ENCODE results near the gene ARHGAP15. TPM values are rescaled to one million over a fixed set of nuclear protein-coding genes. Genes with fewer than 3 reads are reported as not detected.

The ARHGAP15 gene
- total and polyA plus RNA-seq, 2 experiments from 2014 or later, result not detected

DNA sequence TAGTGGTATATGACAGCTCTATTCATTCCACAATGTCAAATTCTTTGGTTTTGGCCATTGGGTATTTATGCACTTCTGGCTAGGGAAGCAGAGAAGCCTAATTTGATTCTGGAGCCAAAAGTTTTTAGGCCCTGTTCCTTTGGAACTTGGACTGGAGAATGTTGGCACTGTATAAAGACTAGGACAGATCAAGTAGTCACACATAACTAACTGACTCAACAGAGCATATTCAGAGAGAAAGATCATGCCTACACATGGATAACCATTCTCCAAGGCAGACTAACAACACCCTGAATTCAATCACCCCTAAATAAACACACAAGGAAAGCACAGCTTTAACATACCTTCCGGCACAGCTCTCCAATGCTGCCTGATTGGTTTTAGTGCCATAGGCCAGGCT lies 62.9 kb downstream of the ARHGAP15 start:
- Histone ChIP-seq H3K36me3 (ENCODE audit: low read depth) (no peaks in the 10 kb centered on the region), H3K4me2 (ENCODE audit: unreplicated experiment) (no peak overlapping the region), H3K27ac (no peak overlapping the region), H3K9ac (no peak overlapping the region), H3K27me3 (replicated peaks; ENCODE audit: insufficient read depth) (peaks cover 22% of the 10 kb centered on the region), H2AFZ (no peak overlapping the region), H3K9me3 (ENCODE audit: low read depth) (no peaks in the 10 kb centered on the region), H3K79me2 (ENCODE audit: insufficient read depth) (no peaks in the 10 kb centered on the region), H3K9me2 (ENCODE audit: insufficient read depth) (no peaks in the 10 kb centered on the region), H4K20me1 (ENCODE audit: insufficient read depth) (no peaks in the 10 kb centered on the region), H3K4me3 (no peak overlapping the region), H3F3A (ENCODE audit: insufficient read depth) (no peaks in the 10 kb centered on the region), H3K4me1 (ENCODE audit: insufficient read depth) (no peaks in the 10 kb centered on the region)
- 83 to 88% methylated on average over 1 of the region's 1 CpG for WGBS, 2 experiments (ENCODE audit: low coverage in 1 of 2, low lambda C conversion rate in 2 of 2, missing lambda C conversion rate in 2 of 2)
- TF ChIP-seq EZH2phosphoT487 (IDR thresholded peaks at IDR 0.05; ENCODE audit: insufficient read depth, low read depth), result no peak
- TF ChIP-seq EZH2 (IDR thresholded peaks at IDR 0.05; ENCODE audit: insufficient read depth, poor library complexity, severe bottlenecking), result no peak
- DNase-seq, result no peak
- in situ Hi-C loops (cut with MboI), result no loop called here

DNA sequence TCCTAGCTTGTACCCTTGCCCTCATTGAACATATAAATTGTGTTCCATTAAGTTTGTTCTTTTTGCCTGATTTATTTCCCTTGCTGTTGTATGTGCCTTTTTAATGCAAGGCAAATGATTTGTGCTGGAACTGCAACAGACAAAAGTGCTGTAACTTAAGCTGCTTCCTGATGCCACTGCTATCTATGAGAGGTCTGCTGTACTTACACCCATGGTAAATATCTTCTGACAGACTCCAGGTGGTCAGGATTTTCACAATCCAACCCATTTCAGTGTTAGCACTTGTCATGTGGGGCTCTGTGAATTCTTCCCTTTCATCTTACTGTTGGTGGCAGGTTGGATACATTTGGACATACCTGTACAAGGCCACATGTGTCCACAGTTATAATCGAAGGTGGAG lies 63.5 kb downstream of the ARHGAP15 start:
- Histone ChIP-seq H3K9ac (no peak overlapping the region), H3K9me3 (ENCODE audit: low read depth) (no peaks in the 10 kb centered on the region), H4K20me1 (ENCODE audit: insufficient read depth) (no peaks in the 10 kb centered on the region), H3K27me3 (replicated peaks; ENCODE audit: insufficient read depth) (peaks cover 22% of the 10 kb centered on the region), H3K4me2 (ENCODE audit: unreplicated experiment) (no peak overlapping the region), H3K79me2 (ENCODE audit: insufficient read depth) (no peaks in the 10 kb centered on the region), H3K9me2 (ENCODE audit: insufficient read depth) (no peaks in the 10 kb centered on the region), H3K36me3 (ENCODE audit: low read depth) (no peaks in the 10 kb centered on the region), H2AFZ (no peak overlapping the region), H3K4me1 (ENCODE audit: insufficient read depth) (no peaks in the 10 kb centered on the region), H3K4me3 (no peak overlapping the region), H3K27ac (no peak overlapping the region), H3F3A (ENCODE audit: insufficient read depth) (no peaks in the 10 kb centered on the region)
- 4 to 9% methylated on average over 1 of the region's 1 CpG for WGBS, 2 experiments (ENCODE audit: low coverage in 1 of 2, low lambda C conversion rate in 2 of 2, missing lambda C conversion rate in 2 of 2)
- DNase-seq, result no peak
- TF ChIP-seq EZH2phosphoT487 (IDR thresholded peaks at IDR 0.05; ENCODE audit: insufficient read depth, low read depth) (no peak), EZH2 (IDR thresholded peaks at IDR 0.05; ENCODE audit: insufficient read depth, poor library complexity, severe bottlenecking) (no peak)
- in situ Hi-C loops (cut with MboI), result no loop called here

DNA sequence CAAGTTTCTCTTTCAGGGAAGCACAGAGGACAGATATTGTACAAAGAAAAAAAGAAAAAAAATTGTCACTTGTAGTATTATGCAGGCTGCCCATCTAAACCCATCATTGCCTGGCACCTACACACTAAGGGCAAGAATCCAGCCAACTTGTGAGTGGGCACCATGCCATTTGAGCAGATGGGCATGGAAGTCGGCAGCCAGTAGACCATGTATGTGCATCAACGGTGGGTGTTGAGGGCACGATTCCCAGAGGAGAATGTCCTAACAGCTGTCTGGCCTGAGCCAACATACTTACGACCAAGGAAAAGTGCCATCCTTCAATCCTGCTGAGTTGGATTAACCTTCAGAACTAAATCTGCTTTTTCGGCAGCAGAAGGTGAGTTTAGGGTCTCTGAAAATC lies 63.9 kb downstream of the ARHGAP15 start:
- Histone ChIP-seq H3K79me2 (ENCODE audit: insufficient read depth) (no peaks in the 10 kb centered on the region), H4K20me1 (ENCODE audit: insufficient read depth) (no peaks in the 10 kb centered on the region), H2AFZ (no peak overlapping the region), H3K4me2 (ENCODE audit: unreplicated experiment) (no peak overlapping the region), H3K9me2 (ENCODE audit: insufficient read depth) (no peaks in the 10 kb centered on the region), H3K27ac (no peak overlapping the region), H3K9me3 (ENCODE audit: low read depth) (no peaks in the 10 kb centered on the region), H3K9ac (no peak overlapping the region), H3K36me3 (ENCODE audit: low read depth) (no peaks in the 10 kb centered on the region), H3K4me1 (ENCODE audit: insufficient read depth) (no peaks in the 10 kb centered on the region), H3K27me3 (replicated peaks; ENCODE audit: insufficient read depth) (peaks cover 22% of the 10 kb centered on the region), H3K4me3 (no peak overlapping the region), H3F3A (ENCODE audit: insufficient read depth) (no peaks in the 10 kb centered on the region)
- DNase-seq, result no peak
- 14 to 16% methylated on average over 5 of the region's 5 CpGs for whole genome bisulfite sequencing, 2 experiments (ENCODE audit: low coverage in 1 of 2, low lambda C conversion rate in 2 of 2, missing lambda C conversion rate in 2 of 2)
- TF ChIP-seq EZH2phosphoT487 (IDR thresholded peaks at IDR 0.05; ENCODE audit: insufficient read depth, low read depth) (no peak), EZH2 (IDR thresholded peaks at IDR 0.05; ENCODE audit: insufficient read depth, poor library complexity, severe bottlenecking) (no peak)
- in situ Hi-C loops (cut with MboI), result no loop called here

DNA sequence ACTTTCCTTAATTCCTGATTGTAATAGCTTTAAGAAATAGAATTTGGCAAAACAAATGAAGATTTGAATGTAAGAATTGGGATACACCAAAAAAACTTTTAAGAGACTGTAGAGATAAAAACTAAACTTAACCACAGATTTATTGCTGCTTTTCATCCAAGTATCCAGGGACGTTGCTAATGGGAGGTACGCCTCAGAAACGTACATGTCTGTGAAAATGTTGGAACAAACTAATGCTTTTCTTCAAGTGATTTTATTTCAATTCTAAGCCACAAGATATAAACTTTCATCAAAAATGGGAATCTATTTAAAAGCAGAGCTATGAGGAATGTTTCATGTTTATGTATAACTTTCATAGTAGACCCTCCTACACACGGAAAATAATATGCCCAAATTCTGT lies 66.3 kb downstream of the ARHGAP15 start:
- Histone ChIP-seq H3K4me3 (no peak overlapping the region), H3K9me3 (ENCODE audit: low read depth) (no peaks in the 10 kb centered on the region), H3K79me2 (ENCODE audit: insufficient read depth) (no peaks in the 10 kb centered on the region), H3K9me2 (ENCODE audit: insufficient read depth) (no peaks in the 10 kb centered on the region), H3K27ac (no peak overlapping the region), H2AFZ (no peak overlapping the region), H3K9ac (no peak overlapping the region), H3F3A (ENCODE audit: insufficient read depth) (no peaks in the 10 kb centered on the region), H3K4me1 (ENCODE audit: insufficient read depth) (no peaks in the 10 kb centered on the region), H4K20me1 (ENCODE audit: insufficient read depth) (no peaks in the 10 kb centered on the region), H3K27me3 (replicated peaks; ENCODE audit: insufficient read depth) (peaks cover 22% of the 10 kb centered on the region), H3K4me2 (ENCODE audit: unreplicated experiment) (no peak overlapping the region), H3K36me3 (ENCODE audit: low read depth) (no peaks in the 10 kb centered on the region)
- no peak for DNase-seq
- in situ Hi-C loops (cut with MboI), result no loop called here
- TF ChIP-seq EZH2 (IDR thresholded peaks at IDR 0.05; ENCODE audit: insufficient read depth, poor library complexity, severe bottlenecking) (no peak), EZH2phosphoT487 (IDR thresholded peaks at IDR 0.05; ENCODE audit: insufficient read depth, low read depth) (no peak)
- 58 to 62% methylated on average over 4 of the region's 4 CpGs for WGBS, 2 experiments (ENCODE audit: low coverage in 1 of 2, low lambda C conversion rate in 2 of 2, missing lambda C conversion rate in 2 of 2)

DNA sequence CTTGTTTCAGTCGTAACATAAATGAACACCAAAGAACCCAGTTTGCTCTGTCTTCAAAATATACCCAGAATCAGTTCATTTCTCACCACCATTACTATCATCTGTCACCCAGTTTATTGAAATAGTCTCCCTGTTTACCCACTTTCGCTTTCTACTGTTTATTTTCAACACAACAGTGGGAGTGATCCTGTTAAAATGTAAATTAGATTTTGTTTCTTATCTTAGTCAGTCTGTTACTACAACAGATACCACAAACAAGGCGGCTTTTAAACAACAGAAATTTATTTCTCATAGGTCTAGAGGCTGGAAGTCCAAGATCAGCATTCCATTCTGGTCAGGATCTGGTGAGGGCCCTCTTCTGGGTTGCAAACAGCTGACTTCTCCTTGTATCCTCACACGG lies 74.8 kb downstream of the ARHGAP15 start:
- TF ChIP-seq EZH2phosphoT487 (IDR thresholded peaks at IDR 0.05; ENCODE audit: insufficient read depth, low read depth), result no peak
- TF ChIP-seq EZH2 (IDR thresholded peaks at IDR 0.05; ENCODE audit: insufficient read depth, poor library complexity, severe bottlenecking), result no peak
- H3K36me3 ChIP-seq (ENCODE audit: low read depth), result no peaks in the 10 kb centered on the region
- H3K4me2 ChIP-seq (ENCODE audit: unreplicated experiment), result no peak overlapping the region
- no peak overlapping the region for H3K27ac ChIP-seq
- no peaks in the 10 kb centered on the region for H3K4me1 ChIP-seq (ENCODE audit: insufficient read depth)
- no peak overlapping the region for H3K4me3 ChIP-seq
- H3K27me3 ChIP-seq (replicated peaks; ENCODE audit: insufficient read depth), result 0 out of 2 replicates have a peak, but pooled peaks cover 3% of the 10 kb centered on the region
- in situ Hi-C loops (cut with MboI), result no loop called here
- no peaks in the 10 kb centered on the region for H3K79me2 ChIP-seq (ENCODE audit: insufficient read depth)
- H3K9me2 ChIP-seq (ENCODE audit: insufficient read depth), result no peaks in the 10 kb centered on the region
- H3K9ac ChIP-seq, result no peak overlapping the region
- no peak overlapping the region for H2AFZ ChIP-seq
- no peaks in the 10 kb centered on the region for H4K20me1 ChIP-seq (ENCODE audit: insufficient read depth)
- no peaks in the 10 kb centered on the region for H3F3A ChIP-seq (ENCODE audit: insufficient read depth)
- no peak for DNase-seq
- no peaks in the 10 kb centered on the region for H3K9me3 ChIP-seq (ENCODE audit: low read depth)
- WGBS, 2 experiments (ENCODE audit: low coverage in 1 of 2, low lambda C conversion rate in 2 of 2, missing lambda C conversion rate in 2 of 2), result 66 to 71% methylated on average over 4 of the region's 4 CpGs
